AG04450 (cell line): ENCODE data around the gene CGA. TPM values are rescaled to one million over a fixed set of nuclear protein-coding genes. Genes with fewer than 3 reads are reported as not detected.

Source experiments
- CTCF ChIA-PET: fragments of 300-600, 350-600 bp; formaldehyde crosslinking; extraction: SDS; loops from one replicate; lab custom pipeline; 2022; ENCODE audit warnings: antibody characterized with exemption, inconsistent platforms; lab: Charles Lee
- POLR2A ChIA-PET: fragments of 350-600 bp; formaldehyde crosslinking; extraction: SDS; loops from one replicate; lab custom pipeline; 2021; ENCODE audit warnings: antibody characterized with exemption, inconsistent platforms; lab: Yijun Ruan, JAX
- DNase-seq: peaks from one replicate; pipeline ENCODE4 v3.0.0-alpha.2; 2011; ENCODE audit warnings: low read depth, low spot score
- H3K27ac ChIP-seq: one replicate; pipeline ENCODE4 v1.5.1; 2012; ENCODE audit warnings: low read depth, low read length, control low read depth
- H3K27me3 ChIP-seq: one replicate; pipeline ENCODE4 v1.6.0; 2012; ENCODE audit warnings: low read length; ENCODE audit not compliant: control insufficient read depth, insufficient read depth
- H3K4me3 ChIP-seq: 2 replicates; pipeline ENCODE4 v1.5.1; 2011; ENCODE audit warnings: mild to moderate bottlenecking, low read depth, low read length, control low read depth
- H3K9me3 ChIP-seq: 2 replicates; pipeline ENCODE4 v1.5.1; 2012; ENCODE audit warnings: low read length; ENCODE audit not compliant: control insufficient read depth, insufficient read depth
- polyA plus RNA-seq: library from polyadenylated mRNA; depleted of rRNA; stranded (reverse); fragments of >200 nt; gene quantifications from 2 replicates; pipeline ENCODE4 v1.2.3, GENCODE V29; 2011
- TF ChIP-seq, protein P1 (sequence below): IDR thresholded peaks from 2 replicates; pipeline ENCODE4 v1.5.1; 2011; ENCODE audit warnings: low read depth, low read length, control low read depth, inconsistent platforms

CGA gene
- polyA plus RNA-seq, 1 experiment: 0.26 TPM

DNA sequence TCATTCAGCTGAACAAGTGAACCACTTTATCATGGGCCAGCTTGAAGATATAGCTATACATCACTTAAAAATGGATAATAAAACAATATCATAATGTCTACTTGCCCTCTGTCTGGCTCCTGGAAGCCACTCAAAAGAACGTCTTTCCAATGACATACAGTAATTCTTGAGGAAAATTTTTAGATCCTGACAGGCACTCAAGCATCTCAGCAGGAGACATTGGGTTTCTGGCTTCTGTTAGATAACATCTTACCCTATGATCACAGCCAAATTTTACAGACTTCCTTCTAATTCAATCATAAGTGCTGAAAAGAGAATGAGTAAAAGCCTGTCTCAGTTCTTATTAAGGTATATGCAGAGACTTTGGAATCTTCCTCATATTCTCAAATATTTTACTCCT lies 330 bp downstream of the CGA start:
- no peaks in the 10 kb centered on the region for H3K27me3 ChIP-seq
- ChIA-PET POLR2A (no interaction called here), CTCF (interaction anchor here (0.8 to 7.2 kb wide), 3 partner anchors 9 to 27 kb away, joined by 3 to 65 read pairs (median 4); no protein-coding TSS in a partner anchor)
- H3K9me3 ChIP-seq: no peaks in the 10 kb centered on the region
- TF ChIP-seq, protein P1, sequence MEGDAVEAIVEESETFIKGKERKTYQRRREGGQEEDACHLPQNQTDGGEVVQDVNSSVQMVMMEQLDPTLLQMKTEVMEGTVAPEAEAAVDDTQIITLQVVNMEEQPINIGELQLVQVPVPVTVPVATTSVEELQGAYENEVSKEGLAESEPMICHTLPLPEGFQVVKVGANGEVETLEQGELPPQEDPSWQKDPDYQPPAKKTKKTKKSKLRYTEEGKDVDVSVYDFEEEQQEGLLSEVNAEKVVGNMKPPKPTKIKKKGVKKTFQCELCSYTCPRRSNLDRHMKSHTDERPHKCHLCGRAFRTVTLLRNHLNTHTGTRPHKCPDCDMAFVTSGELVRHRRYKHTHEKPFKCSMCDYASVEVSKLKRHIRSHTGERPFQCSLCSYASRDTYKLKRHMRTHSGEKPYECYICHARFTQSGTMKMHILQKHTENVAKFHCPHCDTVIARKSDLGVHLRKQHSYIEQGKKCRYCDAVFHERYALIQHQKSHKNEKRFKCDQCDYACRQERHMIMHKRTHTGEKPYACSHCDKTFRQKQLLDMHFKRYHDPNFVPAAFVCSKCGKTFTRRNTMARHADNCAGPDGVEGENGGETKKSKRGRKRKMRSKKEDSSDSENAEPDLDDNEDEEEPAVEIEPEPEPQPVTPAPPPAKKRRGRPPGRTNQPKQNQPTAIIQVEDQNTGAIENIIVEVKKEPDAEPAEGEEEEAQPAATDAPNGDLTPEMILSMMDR: no peak
- H3K27ac ChIP-seq: no peak overlapping the region
- no peak for DNase-seq
- no peak overlapping the region for H3K4me3 ChIP-seq

DNA sequence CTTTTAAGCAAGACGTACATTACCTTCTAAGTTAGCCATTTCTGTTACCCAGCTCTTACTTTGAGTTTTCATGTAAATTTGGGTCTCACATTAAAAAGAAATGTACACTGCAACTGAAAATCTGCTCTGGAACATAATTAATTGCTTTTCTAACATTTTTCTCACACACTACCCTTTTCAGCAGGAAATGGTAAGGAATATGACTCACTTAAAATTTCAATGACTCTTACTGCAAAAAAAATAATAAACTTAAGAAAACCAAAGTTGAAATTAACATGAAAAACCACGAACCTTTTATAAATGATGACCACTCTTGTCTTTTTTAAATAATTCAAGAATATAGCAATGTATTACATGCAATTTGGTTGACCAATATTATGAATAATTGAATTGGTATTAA lies 1.3 kb downstream of the CGA start:
- TF ChIP-seq, protein P1: no peak
- CTCF ChIA-PET: interaction anchor here (1.0 to 7.2 kb wide), 2 partner anchors 14 to 27 kb away, joined by 4 to 65 read pairs; no protein-coding TSS in a partner anchor

GRCh38 chr6:87093199-87093598 lies 1.7 kb downstream of the CGA start:
- Histone ChIP-seq H3K9me3 (no peaks in the 10 kb centered on the region), H3K27me3 (no peaks in the 10 kb centered on the region), H3K4me3 (no peak overlapping the region), H3K27ac (no peak overlapping the region)
- ChIA-PET POLR2A (no interaction called here), CTCF (interaction anchor here (1.0 to 7.2 kb wide), 2 partner anchors 13 to 26 kb away, joined by 3 to 65 read pairs; no protein-coding TSS in a partner anchor)
- no peak for DNase-seq
- TF ChIP-seq, protein P1: no peak

More for the DNA sequence above, 1.3 kb downstream of the CGA start:
- POLR2A ChIA-PET: no interaction called here
- no peaks in the 10 kb centered on the region for H3K9me3 ChIP-seq
- no peak for DNase-seq
- no peaks in the 10 kb centered on the region for H3K27me3 ChIP-seq
- no peak overlapping the region for H3K4me3 ChIP-seq
- no peak overlapping the region for H3K27ac ChIP-seq

DNA sequence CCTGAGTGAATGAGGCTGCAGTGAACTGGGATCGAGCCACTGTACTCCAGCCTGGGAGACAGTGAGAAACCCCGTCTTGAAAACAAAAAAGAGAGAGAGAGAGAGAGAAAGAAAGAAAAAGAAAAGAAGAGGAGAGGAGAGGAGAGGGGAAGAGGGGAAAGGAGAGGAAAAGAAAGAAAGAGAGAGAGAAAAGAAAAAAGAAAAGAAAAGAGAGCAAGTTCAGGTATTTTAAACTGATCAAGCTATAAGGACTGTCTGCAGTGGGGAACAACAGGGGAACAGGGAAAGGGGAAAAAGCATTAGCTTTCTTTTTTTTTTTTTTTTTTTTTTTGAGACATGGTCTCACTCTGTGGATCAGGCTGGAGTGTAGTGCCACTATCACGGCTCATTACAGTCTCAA lies 2.5 kb downstream of the CGA start:
- H3K9me3 ChIP-seq: no peaks in the 10 kb centered on the region
- H3K27ac ChIP-seq: no peak overlapping the region
- no peaks in the 10 kb centered on the region for H3K27me3 ChIP-seq
- no peak for DNase-seq
- TF ChIP-seq, protein P1: no peak
- CTCF ChIA-PET: interaction anchor here (1.0 to 7.2 kb wide), 2 partner anchors 12 to 25 kb away, joined by 3 to 65 read pairs; no protein-coding TSS in a partner anchor
- POLR2A ChIA-PET: interaction anchor here (0.6 kb wide), 1 partner anchor 119 kb away, joined by 3 read pairs; no protein-coding TSS in a partner anchor
- H3K4me3 ChIP-seq: no peak overlapping the region

GRCh38 chr6:87089135-87089534 lies 5.8 kb downstream of the CGA start:
- no peak for DNase-seq
- ChIA-PET POLR2A (no interaction called here), CTCF (interaction anchor here (7.2 kb wide), 1 partner anchor 9 kb away, joined by 65 read pairs; no protein-coding TSS in a partner anchor)
- no peak overlapping the region for H3K4me3 ChIP-seq
- H3K27ac ChIP-seq: no peak overlapping the region
- H3K9me3 ChIP-seq: no peaks in the 10 kb centered on the region
- H3K27me3 ChIP-seq: no peaks in the 10 kb centered on the region
- TF ChIP-seq, protein P1: no peak
